Chondrocyte (in vitro differentiated cells): Measurements from ENCODE around the gene HACD2. TPM values are rescaled to one million over a fixed set of nuclear protein-coding genes. Genes with fewer than 3 reads are reported as not detected.

Source experiments
- DNase-seq: peaks from one replicate; pipeline ENCODE4 v3.0.0; 2021; ENCODE audit warnings: mixed read lengths, low spot score
- H3K27ac Mint-ChIP-seq: one replicate; pipeline ENCODE4 v1.8.0; 2021; ENCODE audit warnings: mild to moderate bottlenecking, moderate library complexity, mixed read lengths; ENCODE audit not compliant: unreplicated experiment
- H3K27me3 Mint-ChIP-seq: 2 replicates; pipeline ENCODE4 v1.8.0; 2021; ENCODE audit warnings: low read depth, mixed read lengths
- H3K36me3 Mint-ChIP-seq: 2 replicates; pipeline ENCODE4 v1.8.0; 2021; ENCODE audit warnings: low read depth, mixed read lengths
- H3K4me1 Mint-ChIP-seq: 2 replicates; pipeline ENCODE4 v1.8.0; 2021; ENCODE audit warnings: low read depth, mild to moderate bottlenecking, mixed read lengths
- H3K4me3 Mint-ChIP-seq: one replicate; pipeline ENCODE4 v1.8.0; 2021; ENCODE audit warnings: mild to moderate bottlenecking, moderate library complexity, mixed read lengths; ENCODE audit not compliant: unreplicated experiment
- H3K9me3 Mint-ChIP-seq: 2 replicates; pipeline ENCODE4 v1.8.0; 2021; ENCODE audit warnings: low read depth, mixed read lengths
- CTCF ChIP-seq: fragments of 200-600 bp; sonication (generic); IDR thresholded peaks from 2 replicates; pipeline ENCODE4 v1.5.0; 2021; ENCODE audit warnings: antibody characterized with exemption, mild to moderate bottlenecking, moderate library complexity
- total RNA-seq: library from RNA; stranded (reverse); gene quantifications from 3 replicates; pipeline ENCODE4 v1.2.1, GENCODE V29; 2021

HACD2 gene
- total RNA-seq, 1 donor from 2014 or later, result 79.0 TPM

DNA sequence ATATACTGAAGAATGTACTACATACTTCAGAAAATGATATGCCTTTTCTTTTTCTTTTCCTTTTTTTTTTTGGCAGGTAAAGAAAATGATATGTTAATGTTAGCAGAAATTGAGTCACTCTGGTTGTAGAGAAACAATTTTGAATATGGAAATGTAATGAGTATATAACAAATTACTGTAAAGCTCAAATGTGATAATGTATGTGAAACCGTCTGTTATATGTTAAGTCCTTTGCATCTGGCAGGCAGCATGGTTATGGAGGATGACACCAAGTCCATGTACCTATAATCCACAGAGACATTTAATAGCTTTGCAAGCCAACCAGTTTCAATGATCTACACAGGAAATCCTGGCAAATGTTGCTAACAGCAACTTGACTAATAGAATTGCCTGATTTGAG, 58.4 kb downstream of the HACD2 start:
- Mint-ChIP-seq H3K4me1 (peaks cover 15% of the 10 kb centered on the region), H3K27me3 (no peaks in the 10 kb centered on the region), H3K36me3 (peaks cover 26% of the 10 kb centered on the region), H3K9me3 (no peaks in the 10 kb centered on the region), H3K4me3 (no peak overlapping the region), H3K27ac (no peak overlapping the region)
- DNase-seq, result no peak
- TF ChIP-seq CTCF, result no peak

DNA sequence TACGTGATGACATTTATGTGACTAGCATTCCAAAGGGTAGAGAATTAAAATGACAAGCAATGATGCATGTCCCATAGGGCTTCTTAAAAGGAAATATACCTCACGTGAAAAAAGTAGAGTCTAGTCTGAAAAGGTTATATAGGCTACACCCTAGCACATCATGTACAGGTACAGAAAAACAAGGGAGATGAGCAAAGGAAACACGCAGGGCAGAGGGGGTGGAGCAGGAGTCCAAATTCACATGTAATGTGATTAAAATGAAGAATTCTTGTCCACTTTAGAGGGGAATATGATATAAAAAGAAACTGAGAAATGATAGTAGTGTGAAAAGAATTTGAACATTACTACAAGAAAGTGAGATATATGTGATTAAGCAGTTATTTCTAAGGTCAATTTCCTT, 59.4 kb downstream of the HACD2 start:
- Mint-ChIP-seq H3K9me3 (no peaks in the 10 kb centered on the region), H3K4me1 (peaks cover 24% of the 10 kb centered on the region), H3K36me3 (peaks cover 26% of the 10 kb centered on the region), H3K27me3 (no peaks in the 10 kb centered on the region), H3K4me3 (no peak overlapping the region), H3K27ac (no peak overlapping the region)
- DNase-seq, result no peak
- no peak for TF ChIP-seq CTCF

DNA sequence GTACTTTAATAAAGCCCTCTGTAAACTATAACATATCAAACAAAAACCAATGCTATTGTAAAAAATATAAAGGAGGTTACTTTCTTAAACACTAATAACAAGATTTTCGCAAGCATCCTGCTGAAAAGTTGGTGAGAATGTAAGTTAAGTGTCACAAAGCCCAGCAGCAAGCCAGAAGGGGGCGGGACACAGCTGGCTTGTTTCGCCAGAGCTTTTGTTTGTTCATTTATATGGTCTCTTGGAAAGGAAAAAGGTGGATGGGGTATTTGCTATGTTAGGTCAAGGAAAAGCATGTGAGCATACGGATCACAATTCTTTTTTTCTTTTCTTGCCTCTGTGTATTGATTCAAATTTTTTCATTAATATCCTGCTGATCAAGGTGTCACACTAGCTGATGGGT, 59.9 kb downstream of the HACD2 start:
- Mint-ChIP-seq H3K27ac (no peak overlapping the region), H3K36me3 (peaks cover 26% of the 10 kb centered on the region), H3K4me3 (no peak overlapping the region), H3K27me3 (no peaks in the 10 kb centered on the region), H3K4me1 (peaks cover 24% of the 10 kb centered on the region), H3K9me3 (no peaks in the 10 kb centered on the region)
- DNase-seq, result no peak
- no peak for TF ChIP-seq CTCF

- H3K4me3 Mint-ChIP-seq, result no peak overlapping the region
- H3K27ac Mint-ChIP-seq, result no peak overlapping the region
- H3K9me3 Mint-ChIP-seq, result no peaks in the 10 kb centered on the region
- peaks cover 35% of the 10 kb centered on the region for H3K4me1 Mint-ChIP-seq
- DNase-seq, result no peak
- no peak for TF ChIP-seq CTCF
- peaks cover 26% of the 10 kb centered on the region for H3K36me3 Mint-ChIP-seq
- H3K27me3 Mint-ChIP-seq, result no peaks in the 10 kb centered on the region
These were observed 61.8 kb downstream of the HACD2 start for GRCh38 chr3:123523023-123523412.

- Mint-ChIP-seq H3K27me3 (no peaks in the 10 kb centered on the region), H3K36me3 (peaks cover 26% of the 10 kb centered on the region), H3K4me3 (no peak overlapping the region), H3K9me3 (no peaks in the 10 kb centered on the region), H3K4me1 (peaks cover 35% of the 10 kb centered on the region), H3K27ac (no peak overlapping the region)
- DNase-seq, result no peak
- TF ChIP-seq CTCF, result no peak
These were observed 62.4 kb downstream of the HACD2 start for GRCh38 chr3:123522320-123523022.
